AG08396 (cell line): Measurements from ENCODE around the gene GJD4.

ENCODE experiments used
- DNase-seq: peaks from one replicate; pipeline ENCODE4 v3.0.0; 2012; ENCODE audit warnings: low spot score, mixed read lengths

Gene GJD4

DNA sequence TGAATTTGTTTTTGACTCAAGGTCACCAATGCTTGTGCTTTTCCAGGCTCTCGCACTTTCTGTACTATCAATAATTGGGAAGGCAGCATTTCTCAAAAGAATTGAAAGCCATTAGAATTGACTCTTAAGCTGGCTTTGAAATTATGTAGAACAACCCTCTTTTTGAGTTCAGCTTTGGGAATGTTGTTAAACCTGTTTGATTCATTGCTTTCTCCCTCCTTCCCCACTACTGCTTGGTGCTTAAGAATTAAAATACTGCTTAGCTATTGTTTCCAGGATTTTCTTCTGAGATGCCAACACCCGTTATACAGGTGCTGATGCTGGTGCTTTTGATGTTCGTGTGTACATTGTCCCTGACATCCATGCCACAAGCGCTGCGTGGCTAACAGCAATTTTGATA, 52.5 kb downstream of the GJD4 start:
- no peak for DNase-seq
